Peyer's patch (tissue), 4 donors: ENCODE data around the gene KIAA1671.

Experiments
- POLR2A ChIP-seq, 2 donors: fragments of 450-650 bp; IDR thresholded peaks; one replicate each; pipeline ENCODE4 v1.5.1; 2017; ENCODE audit warnings: antibody characterized with exemption in 2 of 2, mild to moderate bottlenecking in 2 of 2, moderate library complexity in 2 of 2
- TF ChIP-seq, protein P1 (sequence below), 6 experiments: fragments of 450-650 bp in 4 of 6; fragments of 200-600 bp in 2 of 6; sonication (generic) in 1 of 6; IDR thresholded peaks; one replicate each; pipeline ENCODE4 v1.5.1; 2017 to 2019; ENCODE audit warnings: antibody characterized with exemption in 6 of 6, mild to moderate bottlenecking in 3 of 6, moderate library complexity in 1 of 6

DNA sequence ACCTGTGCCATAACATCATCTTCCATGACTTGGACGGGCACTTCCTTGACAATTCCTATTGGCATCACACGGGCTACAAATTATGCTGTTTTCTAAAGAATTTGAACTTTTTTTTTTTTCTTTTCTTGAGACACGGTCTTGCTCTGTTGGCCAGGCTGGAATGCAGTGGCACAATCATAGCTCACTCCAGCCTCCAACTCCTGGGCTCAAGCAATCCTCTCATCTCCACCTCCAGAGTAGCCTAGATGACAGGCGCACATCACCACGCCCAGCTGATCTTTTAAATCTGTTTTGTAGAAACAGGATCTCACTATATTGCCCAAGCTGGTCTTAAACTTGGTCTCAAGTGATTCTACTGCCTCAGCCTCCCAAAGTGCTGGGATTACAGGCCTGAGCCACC is 243.8 kb downstream of the KIAA1671 start:
- TF ChIP-seq, protein P1, sequence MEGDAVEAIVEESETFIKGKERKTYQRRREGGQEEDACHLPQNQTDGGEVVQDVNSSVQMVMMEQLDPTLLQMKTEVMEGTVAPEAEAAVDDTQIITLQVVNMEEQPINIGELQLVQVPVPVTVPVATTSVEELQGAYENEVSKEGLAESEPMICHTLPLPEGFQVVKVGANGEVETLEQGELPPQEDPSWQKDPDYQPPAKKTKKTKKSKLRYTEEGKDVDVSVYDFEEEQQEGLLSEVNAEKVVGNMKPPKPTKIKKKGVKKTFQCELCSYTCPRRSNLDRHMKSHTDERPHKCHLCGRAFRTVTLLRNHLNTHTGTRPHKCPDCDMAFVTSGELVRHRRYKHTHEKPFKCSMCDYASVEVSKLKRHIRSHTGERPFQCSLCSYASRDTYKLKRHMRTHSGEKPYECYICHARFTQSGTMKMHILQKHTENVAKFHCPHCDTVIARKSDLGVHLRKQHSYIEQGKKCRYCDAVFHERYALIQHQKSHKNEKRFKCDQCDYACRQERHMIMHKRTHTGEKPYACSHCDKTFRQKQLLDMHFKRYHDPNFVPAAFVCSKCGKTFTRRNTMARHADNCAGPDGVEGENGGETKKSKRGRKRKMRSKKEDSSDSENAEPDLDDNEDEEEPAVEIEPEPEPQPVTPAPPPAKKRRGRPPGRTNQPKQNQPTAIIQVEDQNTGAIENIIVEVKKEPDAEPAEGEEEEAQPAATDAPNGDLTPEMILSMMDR (IDR thresholded peaks at IDR 0.05), result no peak
- no peak for TF ChIP-seq POLR2A (IDR thresholded peaks at IDR 0.05)
